IPS DF 19.7 (cell line): ENCODE results near the gene CILP.
"Not testable (repeated sequence)": the region's sequence is repeated elsewhere in the genome, so short reads cannot be mapped to it uniquely, and the experiment has no call there.

Source experiments
- DNase-seq: peaks from one replicate; pipeline ENCODE4 v3.0.0-alpha.2; 2013; ENCODE audit warnings: low read depth, low spot score

Gene CILP

DNA sequence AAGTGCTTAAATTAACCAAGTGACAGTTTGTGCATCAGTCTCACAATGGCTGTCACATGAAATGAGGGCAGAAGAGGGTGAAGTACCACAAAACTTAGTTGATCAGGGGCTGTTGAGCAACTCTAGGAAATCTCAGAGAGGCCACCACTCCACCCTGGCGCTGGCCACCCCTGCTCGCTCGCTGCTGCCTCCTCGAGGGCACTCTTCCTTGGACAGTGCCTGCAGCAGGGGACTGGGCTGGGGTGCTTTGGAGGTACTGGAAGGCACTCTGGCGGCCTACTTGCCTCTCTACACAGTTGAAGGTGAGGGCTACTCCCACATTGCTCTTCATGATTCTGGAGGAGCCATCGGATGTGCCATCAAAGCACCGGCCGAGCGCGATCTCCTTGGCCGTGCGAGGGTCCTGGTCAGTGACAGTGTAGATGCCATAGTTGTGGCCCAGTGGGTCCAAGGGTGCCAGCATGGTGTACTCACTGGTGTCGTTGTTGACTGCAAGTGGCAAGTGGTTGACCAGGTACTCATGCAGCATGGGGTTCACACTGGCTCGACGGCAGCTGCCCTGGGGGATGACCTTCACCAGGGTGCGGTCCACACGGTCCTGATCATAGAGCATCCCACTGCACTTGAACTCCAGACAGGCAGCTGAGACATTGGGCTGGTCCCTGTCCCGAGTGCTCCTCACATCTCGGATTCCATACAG, 14.5 kb downstream of the CILP start:
- DNase-seq: no peak

DNA sequence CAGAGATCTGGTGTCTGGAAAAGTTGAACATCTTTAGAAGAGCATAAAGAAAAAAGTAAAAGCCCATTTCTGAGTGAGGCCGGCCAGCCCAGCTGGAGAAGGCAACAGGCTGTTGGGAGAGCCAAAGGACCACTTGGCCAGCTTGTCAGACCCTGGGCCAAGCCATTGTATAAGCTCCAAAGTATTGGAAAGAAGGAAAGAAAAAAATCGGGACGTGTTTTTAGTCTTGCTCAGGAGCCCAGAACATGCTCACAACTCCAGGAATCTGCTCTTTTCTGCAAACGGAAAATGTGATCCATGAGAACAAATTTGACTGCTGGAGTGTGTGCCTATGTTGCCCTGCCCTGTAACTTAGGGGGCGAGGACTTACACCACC, 15.7 kb downstream of the CILP start:
- no peak for DNase-seq

DNA sequence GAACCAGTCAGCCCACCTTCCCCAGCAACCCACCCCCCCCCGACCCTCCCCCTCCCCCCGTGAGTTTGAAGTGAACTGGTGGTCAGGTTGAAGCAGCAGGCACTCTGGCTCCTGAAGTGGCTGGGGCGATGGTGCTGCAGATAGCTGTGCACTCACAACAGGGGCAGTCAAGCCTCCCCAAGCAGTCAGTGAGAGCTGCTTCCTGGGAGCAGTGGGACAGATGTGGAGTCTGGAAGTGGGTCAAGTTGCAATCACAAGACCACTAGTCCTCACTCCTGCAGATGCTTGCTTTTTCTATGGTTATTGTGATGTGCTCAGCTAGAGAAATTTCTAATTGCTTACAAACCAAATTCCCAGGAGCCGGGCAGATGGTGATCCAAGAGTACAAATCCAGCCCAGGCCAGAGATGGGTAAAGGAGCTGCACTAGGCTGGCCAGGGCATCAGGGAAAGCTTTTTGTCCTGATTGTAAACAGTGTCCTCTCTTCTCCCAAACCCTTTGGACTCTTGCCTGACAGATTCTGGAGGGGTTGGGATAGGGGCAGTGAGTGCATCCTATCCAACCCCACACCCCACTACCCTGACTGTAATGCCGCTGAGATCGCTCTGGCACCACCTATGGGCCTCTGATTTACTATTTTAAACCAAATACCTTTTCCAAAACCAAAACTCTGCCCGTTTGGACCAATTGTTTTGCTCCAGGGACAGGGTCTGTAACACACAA, 16.3 kb downstream of the CILP start:
- no peak for DNase-seq

DNA sequence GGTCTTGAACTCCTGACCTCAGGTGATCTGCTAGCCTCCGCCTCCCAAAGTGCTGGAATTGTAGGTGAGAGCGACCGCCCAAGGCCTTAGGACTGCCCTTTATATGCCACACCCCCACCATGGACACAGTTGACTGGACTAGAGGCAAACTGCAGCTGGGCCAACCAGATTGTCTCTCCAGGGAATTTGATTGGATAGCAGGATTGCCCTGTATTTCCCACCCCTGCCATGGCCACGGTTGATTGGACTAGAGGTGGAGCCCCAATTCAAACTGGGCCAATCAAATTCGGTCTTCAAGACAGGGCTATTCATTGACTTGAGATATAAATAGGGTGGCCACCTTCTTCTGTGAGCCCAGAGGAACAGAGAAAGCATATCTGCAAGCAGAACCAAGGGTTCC, 19.3 kb downstream of the CILP start:
- no peak for DNase-seq

DNA sequence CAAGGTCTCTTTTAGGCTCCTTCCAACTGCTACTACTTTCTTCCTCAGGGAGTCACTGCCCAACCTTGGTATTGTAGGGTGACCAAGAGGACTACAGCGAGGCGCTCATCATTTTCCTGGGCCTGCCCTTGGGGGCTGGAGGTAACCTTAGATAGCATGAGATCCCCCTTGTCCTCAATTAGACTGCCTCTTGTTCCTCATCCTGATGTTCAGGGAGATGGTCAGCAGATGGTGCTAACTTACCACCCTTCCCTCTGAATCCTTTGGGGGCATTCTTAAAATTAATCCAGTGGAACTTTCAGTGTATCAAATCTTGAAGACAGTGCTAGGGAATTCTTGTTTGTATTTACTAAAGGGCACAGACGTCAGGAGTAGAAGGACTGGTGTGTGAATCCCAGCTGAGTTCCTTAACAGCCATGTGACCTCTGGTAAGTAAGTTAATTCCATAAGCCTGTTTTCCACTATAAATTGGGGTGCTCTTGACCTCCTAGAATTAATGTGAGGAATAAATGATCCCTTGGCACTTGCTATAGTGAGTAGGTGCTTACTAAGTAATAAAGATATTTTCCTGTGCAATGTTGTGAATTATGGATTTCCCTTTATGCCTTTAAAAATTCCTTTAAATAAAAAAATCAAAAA, 22.1 kb downstream of the CILP start:
- DNase-seq: no peak

DNA sequence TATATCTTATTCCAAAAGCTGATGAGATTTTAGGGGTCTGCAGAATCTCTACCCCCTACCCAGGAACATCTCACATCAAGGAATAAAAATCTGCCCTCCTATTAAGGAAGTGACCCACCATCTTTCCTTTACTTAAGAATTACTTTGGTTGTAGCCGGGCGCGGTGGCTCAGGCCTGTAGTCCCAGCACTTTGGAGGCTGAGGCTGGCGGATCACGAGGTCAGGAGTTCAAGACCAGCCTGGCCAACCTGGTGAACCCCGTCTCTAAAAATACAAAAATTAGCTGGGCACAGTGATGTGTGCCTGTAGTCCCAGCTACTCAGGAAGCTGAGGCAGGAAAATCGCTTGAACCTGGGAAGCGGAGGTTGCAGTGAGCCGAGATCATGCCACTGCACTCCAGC, 22.8 kb downstream of the CILP start:
- DNase-seq: not testable (repeated sequence)

DNA sequence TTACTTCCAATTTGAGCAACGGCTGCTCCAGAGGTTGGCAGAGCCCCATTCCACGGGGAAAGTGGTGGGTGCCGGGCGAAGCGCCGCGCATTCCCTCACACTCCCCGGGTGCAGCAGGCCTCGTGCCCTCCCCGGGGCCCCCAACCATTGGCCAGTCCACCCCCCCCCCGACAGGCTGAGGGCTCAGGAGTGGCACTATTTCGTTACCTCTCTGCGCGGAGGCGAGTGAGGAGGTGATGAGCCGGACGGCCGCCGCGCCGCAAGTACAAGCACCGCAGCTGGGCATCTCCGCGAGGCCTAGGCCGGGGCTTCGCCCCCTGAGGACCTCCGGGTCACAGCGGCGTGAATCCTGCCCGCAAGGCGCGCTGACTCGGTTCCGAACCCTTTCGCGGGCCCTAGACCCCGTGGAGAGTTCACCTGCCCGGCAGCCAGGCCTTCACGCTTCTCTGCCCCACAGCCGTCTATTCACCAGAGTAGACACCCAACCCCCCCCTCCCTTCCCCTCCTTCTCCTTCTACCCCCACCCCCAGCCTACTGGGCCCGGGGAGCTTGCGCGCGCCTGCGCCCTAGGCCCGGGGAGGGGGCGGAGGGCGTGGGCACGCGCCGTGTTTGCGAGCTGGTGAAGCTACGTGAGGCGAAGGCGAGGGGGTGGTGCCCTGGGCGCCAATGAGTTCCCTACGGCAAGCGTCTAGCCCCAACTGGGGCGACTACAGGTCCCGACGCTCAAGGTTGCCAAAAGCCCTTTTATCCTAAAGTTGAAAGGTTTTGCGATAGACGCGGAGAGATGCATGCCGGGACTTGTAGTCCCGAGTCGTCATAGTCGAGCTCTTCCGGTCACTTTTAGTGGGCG, 26.2 kb downstream of the CILP start, which contains the start of gene CLPX:
TSS of gene CLPX (minus strand) at position 475 of the 850 bp plus-strand sequence. CDS start at position 286, 189 bp downstream.
- DNase-seq: peak; percentile 89

DNA sequence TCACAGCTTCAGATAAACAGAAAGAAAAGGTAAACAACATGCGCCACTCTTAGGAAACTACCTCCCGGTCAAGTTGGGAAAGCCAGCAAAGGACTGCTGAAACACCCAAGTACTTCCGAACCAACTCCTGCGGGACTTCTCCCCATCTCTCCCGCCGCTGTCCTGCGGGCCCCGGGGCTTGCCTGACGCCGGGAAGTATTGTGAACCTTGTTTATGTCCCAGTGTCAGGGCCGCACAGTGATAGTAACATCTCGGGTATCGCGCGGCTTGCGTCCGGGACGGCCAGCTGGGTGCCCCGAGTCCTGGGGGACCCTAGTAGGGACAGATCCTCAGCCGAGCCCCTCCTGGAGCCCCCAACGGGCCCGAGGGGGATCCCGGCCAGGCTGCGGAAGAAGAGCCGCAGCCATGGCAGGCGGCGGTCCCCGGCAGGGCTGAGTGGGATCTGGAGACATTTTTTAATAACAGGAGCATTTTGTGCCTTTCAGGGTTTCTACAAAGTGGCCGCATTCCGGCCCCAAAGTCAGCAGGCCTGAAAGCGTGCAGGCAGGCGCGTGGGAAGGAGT, 26.9 kb downstream of the CILP start:
- no peak for DNase-seq

DNA sequence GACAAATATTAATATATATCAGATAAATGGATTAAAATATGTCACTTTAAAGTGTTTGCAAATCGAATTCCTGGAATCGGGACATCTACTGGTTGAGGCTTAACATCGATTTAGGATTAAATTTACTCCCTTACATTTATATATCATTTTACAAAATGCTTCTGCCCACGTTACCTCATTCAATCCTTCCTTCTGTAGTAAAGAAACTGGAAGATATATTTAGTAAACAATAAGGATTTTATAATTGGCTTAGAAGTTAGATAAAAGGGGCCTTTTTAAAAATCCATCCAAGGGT, 27.5 kb downstream of the CILP start:
- no peak for DNase-seq

DNA sequence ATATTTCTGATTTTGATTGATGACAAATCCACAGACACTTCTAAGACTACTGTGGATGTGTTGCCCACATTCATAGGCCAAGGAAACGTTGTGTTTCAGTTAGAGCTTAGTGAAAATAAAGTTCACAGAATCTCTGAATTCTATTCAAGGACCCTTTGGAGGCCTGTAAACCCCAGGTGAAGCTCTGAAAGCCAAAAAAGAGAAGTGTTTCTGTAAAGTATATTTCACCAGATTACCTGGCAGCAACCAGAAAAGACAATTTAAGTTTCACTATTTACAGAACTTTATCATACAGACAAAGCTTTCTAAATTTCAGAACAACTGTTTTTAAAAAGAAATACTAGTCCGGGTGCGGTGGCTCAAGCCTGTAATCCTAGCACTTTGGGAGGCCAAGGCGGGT, 28.7 kb downstream of the CILP start:
- no peak for DNase-seq

DNA sequence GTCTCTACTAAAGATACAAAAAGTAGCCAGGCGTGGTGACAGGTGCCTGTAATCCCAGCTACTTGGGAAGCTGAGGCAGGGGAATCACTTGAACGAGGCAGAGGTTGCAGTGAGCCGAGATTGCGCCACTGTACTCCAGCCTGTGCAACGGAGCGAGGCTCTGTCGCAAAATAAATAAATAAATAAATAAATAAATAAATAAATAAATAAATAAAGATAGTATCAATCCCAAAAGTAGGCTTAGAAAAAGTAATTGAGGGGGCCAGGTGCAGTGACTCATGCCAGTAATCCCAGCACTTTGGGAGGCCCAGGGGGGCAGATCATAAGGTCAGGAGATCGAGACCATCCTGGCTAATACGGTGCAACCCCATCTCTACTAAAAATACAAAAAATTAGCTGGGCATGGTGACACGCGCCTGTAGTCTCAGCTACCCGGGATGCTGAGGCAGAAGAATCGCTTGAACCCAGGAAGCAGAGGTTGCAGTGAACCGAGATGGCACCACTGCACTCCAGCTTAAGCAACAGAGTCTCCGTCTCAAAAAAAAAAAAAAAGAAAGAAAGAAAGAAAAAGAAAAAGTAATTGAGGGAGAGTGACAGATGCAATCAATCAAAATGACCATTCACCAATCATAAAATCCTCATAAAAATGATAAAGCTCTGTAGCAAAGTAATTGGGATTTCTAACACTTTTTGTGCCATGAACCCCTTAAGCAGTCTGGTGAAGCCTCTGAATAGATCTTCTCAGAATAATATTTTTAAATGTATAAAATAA, 29.5 kb downstream of the CILP start:
- not testable (repeated sequence) for DNase-seq

DNA sequence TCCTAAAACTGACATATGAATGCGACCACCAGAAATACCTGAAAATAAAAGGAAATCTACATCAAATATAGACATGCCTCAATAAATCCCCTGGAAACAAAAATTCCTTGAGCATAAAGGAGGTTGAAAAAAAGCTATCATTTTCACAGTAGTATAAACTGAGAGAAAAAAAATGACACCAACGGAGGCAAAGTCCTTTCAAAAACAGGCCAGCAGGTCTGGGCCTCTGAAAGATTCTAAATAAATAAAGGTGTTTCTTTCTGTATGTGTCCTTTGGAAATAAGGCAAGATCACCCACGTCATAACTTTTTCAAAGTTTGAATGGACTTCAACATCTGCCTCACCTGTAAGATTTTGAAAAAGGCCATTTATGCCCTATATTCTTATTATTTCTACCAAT, 31.1 kb downstream of the CILP start:
- DNase-seq: no peak

DNA sequence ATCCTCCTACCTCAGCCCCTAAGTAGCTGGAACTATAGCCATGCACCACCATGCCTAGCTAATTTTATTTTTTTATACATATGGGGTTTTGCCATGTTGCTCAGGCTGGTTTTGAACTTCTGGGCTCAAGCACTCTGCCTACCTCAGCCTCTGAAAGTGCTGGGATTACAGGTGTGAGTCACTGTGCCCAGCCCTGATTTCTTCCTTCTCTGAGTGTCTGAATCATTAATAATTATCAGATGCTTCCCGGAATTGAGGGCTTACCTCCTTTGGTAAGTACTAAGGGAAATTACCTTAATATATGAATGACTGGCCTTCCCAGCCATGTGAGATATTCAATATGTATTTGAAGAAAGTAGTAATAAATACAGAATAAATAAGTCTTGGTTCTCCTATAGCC, 33.4 kb downstream of the CILP start:
- DNase-seq: no peak

DNA sequence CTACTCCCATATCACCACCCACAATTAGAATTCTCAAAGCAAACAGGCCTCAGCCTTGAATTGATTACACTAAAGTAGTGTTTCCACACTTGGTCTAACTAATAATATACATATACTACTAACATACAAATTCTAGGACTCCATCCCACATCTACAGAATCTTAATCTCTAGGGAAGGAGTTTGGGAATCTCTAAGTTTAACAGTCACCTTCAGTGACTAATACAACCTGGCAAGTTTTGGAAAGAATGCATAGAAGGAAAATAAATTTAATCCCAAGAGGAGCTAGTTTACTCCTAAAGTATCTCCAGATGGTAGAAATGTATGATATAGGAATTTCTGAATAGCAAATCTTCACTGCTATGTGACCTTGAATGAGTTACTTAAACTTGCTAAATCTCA, 35.2 kb downstream of the CILP start:
- DNase-seq: no peak

DNA sequence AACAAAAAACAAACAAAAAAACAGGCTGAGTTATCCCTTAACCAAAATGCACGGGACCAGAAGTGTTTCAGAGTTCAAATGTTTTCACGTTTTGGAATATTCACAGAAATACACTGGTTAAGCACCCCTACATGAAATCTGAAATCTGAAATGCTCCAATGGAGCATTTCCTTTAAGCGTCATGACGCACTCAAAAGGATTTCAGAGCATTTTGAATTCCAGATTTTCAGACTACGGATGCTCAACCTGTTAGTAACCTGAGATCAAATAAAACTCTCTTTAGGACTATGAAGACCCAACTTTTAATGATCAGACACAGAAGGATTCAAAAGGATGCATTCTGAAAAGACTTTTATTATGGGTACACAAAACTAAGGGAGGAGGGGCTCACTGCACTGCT, 35.8 kb downstream of the CILP start:
- no peak for DNase-seq

DNA sequence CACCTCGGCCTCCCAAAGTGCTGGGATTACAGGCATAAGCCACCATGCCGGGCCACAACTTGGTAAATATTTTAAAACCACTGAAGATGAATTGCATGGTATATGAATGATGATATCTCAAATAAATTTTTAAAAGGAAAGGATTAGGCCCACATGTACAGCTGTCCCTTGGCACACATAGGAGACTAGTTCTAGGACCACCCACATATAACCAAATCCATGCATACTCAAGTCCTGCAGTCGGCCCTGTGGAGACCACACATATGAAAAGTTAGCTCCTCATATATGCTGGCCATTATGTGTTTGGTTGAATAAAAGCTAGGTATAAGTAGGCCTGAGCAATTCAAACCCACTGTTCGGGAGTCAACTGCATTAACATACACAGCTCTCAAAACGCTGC, 36.8 kb downstream of the CILP start:
- DNase-seq: no peak

DNA sequence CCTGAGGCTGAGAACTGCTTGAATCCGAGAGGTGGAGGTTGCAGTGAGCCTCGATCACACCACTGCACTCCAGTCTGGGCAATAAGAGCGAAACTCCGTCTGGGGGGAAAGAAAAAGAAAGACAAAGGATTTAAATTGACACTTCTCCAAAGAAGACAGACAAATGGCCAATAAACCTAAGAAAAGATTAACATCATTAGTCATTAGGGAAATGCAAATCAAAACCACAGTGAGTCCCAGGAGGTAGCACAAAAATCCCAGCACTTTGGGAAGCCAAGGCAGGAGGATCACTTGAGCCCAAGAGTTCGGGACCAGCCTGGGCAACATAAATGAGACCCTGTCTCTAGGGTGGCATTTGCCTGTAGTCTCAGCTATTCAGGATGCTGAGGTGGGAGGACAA, 38.7 kb downstream of the CILP start:
- DNase-seq: no peak

DNA sequence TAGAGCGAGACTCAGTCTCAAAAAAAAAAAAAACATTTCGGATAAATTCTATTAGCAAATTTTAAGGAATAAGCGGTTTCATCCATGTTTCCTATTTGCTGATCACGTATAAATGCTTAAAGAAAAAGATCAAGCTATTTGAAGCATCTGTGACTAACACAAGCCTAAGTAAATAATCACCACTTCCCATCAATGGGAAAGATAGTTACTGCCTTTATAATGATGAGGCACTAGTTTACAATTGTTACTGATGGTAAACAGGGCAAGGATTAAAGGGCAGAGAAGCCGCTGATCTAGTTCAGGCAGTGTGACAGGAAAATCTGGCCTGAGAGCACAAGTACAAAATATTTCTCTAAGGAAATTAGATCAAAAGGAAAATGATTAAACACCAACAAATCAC, 39.8 kb downstream of the CILP start:
- no peak for DNase-seq

DNA sequence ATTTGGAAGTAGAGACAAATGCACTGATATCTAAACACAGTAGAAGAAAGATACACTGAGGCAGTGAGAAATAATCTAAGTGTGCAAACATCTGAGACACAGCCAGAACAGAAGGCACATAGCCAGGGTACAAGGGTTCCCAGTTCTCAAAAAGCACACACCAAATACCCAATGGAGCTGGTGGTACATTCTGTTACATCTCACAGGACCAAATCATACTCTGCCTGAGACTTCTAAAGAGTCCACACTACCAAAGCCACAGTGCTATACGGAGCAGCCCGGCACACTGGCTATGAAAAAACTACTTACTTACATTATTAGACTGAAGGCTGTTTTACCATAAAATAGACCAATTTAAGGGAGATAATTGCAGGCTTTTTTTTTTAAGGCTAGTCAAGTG, 45.4 kb downstream of the CILP start:
- DNase-seq: no peak

DNA sequence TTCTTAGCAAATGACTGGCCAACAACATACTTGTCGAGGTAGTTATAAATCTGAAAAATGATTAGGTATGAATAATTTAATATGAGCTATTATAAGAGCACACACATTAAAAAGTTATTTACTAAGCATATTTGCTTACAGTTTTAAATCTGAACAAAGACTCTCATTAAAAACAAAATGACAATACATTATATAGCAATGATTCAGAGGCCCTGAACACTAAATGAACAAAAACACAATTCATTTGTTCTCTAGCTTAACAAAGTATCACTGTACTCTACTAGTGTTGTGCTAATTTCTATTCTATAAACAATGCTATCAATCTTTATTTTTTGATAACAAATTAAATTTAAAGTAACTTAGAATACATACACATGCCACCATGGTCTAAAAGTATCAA, 47.1 kb downstream of the CILP start:
- DNase-seq: no peak

DNA sequence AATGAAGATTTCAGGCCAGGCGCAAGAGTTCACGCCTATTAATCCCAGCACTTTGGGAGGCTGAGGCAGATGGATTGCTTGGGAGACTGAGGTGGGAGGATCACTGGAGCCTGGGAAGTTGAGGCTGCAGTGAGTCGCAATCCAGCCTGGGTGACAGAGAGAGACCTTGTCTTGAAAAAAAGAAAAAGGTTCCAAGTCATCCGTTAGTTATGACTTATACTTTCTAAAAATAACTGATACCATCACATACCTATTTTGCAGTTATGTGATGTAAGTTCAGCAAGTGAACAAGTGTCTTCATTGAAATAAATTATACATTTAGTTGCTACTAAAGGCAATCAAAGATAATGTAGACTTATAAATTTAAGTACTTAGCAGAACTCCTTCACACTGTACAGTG, 48.2 kb downstream of the CILP start:
- no peak for DNase-seq
